NCI-H2107 (cell line): ENCODE results near the gene NBPF12.
"Not testable (repeated sequence)": the region's sequence is repeated elsewhere in the genome, so short reads cannot be mapped to it uniquely, and the experiment has no call there.

Source experiments
- DNase-seq: peaks from one replicate; lab custom pipeline; 2025; lab: John Stamatoyannopoulos, UW

The NBPF12 gene

GRCh38 chr1:146938242-146938902 lies at the start of gene NBPF12:
NBPF12 (plus strand) TSS chr1:146938324; CDS start chr1:146960144, 21,820 bp downstream.
- DNase-seq: peak; percentile 50

GRCh38 chr1:146891355-146891754 lies 46.8 kb upstream of the NBPF12 start:
- DNase-seq: not testable (repeated sequence)

GRCh38 chr1:146892331-146892730 lies 45.8 kb upstream of the NBPF12 start:
- DNase-seq: not testable (repeated sequence)

- not testable (repeated sequence) for DNase-seq
Observed at GRCh38 chr1:146907565-146908261, 30.4 kb upstream of the NBPF12 start.

- DNase-seq: not testable (repeated sequence)
Observed at GRCh38 chr1:146912975-146913374, 25.1 kb upstream of the NBPF12 start.

- DNase-seq: not testable (repeated sequence)
Observed at GRCh38 chr1:146920811-146921210, 17.3 kb upstream of the NBPF12 start.

GRCh38 chr1:146922614-146923013 lies 15.5 kb upstream of the NBPF12 start:
- not testable (repeated sequence) for DNase-seq

- DNase-seq: not testable (repeated sequence)
Observed at GRCh38 chr1:146924106-146924505, 14.0 kb upstream of the NBPF12 start.

GRCh38 chr1:146926413-146926812 lies 11.7 kb upstream of the NBPF12 start:
- not testable (repeated sequence) for DNase-seq

- DNase-seq: not testable (repeated sequence)
Observed at GRCh38 chr1:146930225-146930624, 7.9 kb upstream of the NBPF12 start.

- DNase-seq: not testable (repeated sequence)
Observed at GRCh38 chr1:146934390-146935223, 3.5 kb upstream of the NBPF12 start.

- not testable (repeated sequence) for DNase-seq
Observed at GRCh38 chr1:146937462-146937861, 662 bp upstream of the NBPF12 start.

GRCh38 chr1:146938927-146939786 lies 1.0 kb downstream of the NBPF12 start:
- DNase-seq: not testable (repeated sequence)

GRCh38 chr1:146940293-146940692 lies 2.2 kb downstream of the NBPF12 start:
- not testable (repeated sequence) for DNase-seq

- DNase-seq: not testable (repeated sequence)
Observed at GRCh38 chr1:146943342-146943886, 5.3 kb downstream of the NBPF12 start.

- not testable (repeated sequence) for DNase-seq
Observed at GRCh38 chr1:146948127-146948526, 10.0 kb downstream of the NBPF12 start.

GRCh38 chr1:146964340-146964739 lies 26.2 kb downstream of the NBPF12 start:
- not testable (repeated sequence) for DNase-seq

- not testable (repeated sequence) for DNase-seq
Observed at GRCh38 chr1:146966351-146966750, 28.2 kb downstream of the NBPF12 start.

- not testable (repeated sequence) for DNase-seq
Observed at GRCh38 chr1:146970656-146971055, 32.5 kb downstream of the NBPF12 start.

GRCh38 chr1:146972681-146973080 lies 34.6 kb downstream of the NBPF12 start:
- not testable (repeated sequence) for DNase-seq

- DNase-seq: not testable (repeated sequence)
Observed at GRCh38 chr1:146985855-146986254, 47.7 kb downstream of the NBPF12 start.
